ENCODE measurements around the gene ISCU. TPM values are rescaled to one million over a fixed set of nuclear protein-coding genes. Genes with fewer than 3 reads are reported as not detected.

The ISCU gene
- total and polyA plus RNA-seq, 9 of the 15 experiments (the other 6 are each of a cell fraction or from before 2014, with no cell fraction given): 15.9 to 92.5 (median 77.3) TPM

DNA sequence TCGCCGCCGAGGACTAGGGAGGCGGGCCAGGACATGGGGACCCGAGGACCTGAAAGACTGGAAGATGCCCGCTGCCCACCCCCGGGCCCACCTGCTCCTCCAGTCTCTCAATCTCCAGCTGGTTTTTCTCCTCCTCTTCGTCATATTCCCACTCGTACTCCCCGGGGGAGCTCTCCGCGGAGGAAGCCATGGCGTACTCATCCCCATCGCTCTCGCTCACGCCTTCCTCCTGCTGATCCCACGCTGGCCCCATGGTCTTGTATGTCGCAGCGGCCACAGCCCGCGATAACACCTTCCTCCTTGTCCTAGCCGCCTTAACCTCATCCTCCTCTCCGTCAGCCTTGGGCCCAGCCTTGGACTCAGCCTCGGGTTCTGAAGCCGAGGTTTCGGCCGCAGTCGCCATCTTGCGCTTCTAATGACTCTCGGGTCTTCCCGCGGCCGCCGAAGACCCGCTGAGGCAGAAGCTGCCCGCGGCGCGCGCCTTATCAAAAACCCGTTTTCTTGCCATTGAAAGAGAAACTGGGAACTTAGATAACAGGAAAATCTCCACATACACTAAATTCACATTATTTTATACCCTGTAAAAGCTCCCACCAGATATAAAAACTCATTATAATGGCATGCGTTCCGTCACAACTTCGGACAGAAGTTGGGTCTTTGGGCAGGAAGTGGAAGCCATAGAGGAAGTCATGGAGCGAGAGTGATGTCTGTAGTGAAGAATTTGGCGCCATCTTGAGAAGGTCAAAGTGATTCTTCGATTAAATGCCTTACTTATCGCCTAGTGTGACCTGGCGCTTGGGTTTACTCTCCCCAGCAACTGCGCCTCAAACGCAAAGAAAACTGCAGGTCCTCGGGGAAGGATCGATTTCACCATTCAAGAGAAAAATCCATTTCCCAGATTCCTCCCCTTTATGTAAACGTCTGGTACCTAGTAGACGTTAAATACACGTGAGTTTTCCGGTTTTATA lies 1.4 kb upstream of the ISCU start, which contains the start of gene SART3 (continued):
- TF ChIP-seq DACH1 (IDR thresholded peaks at IDR 0.05; ENCODE audit: partially characterized antibody) (peak; percentile 92), ZNF780A (CRISPR knock-in tag; IDR thresholded peaks at IDR 0.05) (no peak), SIRT6 (IDR thresholded peaks at IDR 0.05; ENCODE audit: low read depth, low read length) (no peak), BRD9 (IDR thresholded peaks at IDR 0.05; ENCODE audit: low read depth, partially characterized antibody) (peak; percentile 61), EGR1 (conservative IDR thresholded peaks at IDR 0.05) (no peak), BRD4 (IDR thresholded peaks at IDR 0.05) (peak; percentile 85; the same call in 1 of the 2 replicates), GTF2F1 (IDR thresholded peaks at IDR 0.05; ENCODE audit: low read depth, low read length) (no peak), SRF (CRISPR knock-in tag; IDR thresholded peaks at IDR 0.05) (0 out of 4 replicates have a peak, but pooled peaks of 1 of the 2 experiments have one; percentile 23), ARID1B (IDR thresholded peaks at IDR 0.05) (0 out of 2 replicates have a peak, but pooled peaks have one; percentile 9), ZNF121 (CRISPR knock-in tag; conservative IDR thresholded peaks at IDR 0.05) (no peak), FOXK2 (conservative IDR thresholded peaks at IDR 0.05 in 1 of 2, IDR thresholded peaks at IDR 0.05 in 1 of 2; ENCODE audit: low read depth in 2 of 2) (peak; percentile 7 to 27; a peak in 2 of 4 replicates), SRSF7 (optimal IDR thresholded peaks at IDR 0.05; ENCODE audit: low read depth, low read length) (no peak), ZNF324 (CRISPR knock-in tag; IDR thresholded peaks at IDR 0.05) (no peak), CREBBP (IDR thresholded peaks at IDR 0.05; ENCODE audit: low read depth, low read length) (no peak)
- TF ChIP-seq, protein P1, sequence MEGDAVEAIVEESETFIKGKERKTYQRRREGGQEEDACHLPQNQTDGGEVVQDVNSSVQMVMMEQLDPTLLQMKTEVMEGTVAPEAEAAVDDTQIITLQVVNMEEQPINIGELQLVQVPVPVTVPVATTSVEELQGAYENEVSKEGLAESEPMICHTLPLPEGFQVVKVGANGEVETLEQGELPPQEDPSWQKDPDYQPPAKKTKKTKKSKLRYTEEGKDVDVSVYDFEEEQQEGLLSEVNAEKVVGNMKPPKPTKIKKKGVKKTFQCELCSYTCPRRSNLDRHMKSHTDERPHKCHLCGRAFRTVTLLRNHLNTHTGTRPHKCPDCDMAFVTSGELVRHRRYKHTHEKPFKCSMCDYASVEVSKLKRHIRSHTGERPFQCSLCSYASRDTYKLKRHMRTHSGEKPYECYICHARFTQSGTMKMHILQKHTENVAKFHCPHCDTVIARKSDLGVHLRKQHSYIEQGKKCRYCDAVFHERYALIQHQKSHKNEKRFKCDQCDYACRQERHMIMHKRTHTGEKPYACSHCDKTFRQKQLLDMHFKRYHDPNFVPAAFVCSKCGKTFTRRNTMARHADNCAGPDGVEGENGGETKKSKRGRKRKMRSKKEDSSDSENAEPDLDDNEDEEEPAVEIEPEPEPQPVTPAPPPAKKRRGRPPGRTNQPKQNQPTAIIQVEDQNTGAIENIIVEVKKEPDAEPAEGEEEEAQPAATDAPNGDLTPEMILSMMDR (IDR thresholded peaks at IDR 0.05 in 2 of 3, conservative IDR thresholded peaks at IDR 0.05 in 1 of 3; ENCODE audit: insufficient read depth in 2 of 3, low read depth in 1 of 3, low read length in 3 of 3): 0 out of 6 replicates have a peak, but pooled peaks of 1 of the 3 experiments have one; percentile 1
- TF ChIP-seq, protein P2, sequence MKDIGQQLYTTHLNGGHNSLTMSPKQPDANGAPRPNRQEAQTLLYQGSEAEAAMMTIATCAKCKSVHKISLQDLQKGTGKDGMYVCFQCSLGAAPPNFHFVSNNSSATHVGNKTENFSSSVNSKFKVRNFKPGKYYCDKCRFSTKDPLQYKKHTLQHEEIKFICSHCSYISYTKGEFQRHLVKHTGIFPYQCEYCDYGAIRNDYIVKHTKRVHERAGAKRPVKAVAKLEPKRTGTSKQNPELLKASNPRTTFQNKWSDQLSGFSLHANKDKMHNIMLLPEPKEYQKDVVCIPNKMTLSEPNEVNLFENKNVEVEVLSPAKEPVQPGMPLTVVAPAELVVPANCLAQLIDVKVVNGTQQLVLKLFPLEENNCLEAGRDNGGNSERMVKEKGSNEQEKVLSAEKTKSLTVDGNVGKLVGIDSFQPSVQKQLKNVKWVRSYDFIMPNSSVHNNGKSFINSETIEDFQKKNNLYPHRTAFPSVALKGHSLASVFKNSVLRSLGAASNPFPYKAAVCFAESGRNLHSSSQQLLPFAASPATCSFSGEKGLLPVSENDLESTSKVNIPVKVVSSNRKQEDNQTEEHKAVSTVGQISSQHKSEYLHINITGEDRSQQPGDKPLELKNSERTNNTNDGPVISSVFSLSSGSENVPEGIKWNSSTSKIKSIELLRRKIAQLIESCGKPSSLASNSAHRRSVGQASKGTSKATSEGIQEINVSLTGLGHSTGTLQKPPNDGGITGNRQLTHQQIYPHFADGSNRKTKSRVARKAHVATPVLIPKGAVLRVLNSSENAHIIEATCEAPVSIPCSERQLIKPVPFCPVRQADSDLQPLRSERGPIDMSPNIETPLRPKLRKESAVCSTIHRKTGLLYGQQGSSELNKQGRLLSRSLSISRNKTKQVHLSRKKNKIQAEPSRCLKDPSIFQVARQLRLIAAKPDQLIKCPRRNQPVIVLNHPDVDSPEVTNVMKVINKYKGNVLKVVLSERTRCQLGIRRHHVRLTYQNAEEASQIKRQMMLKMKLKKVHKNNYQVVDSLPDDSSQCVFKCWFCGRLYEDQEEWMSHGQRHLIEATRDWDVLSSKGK (CRISPR knock-in tag; IDR thresholded peaks at IDR 0.05): no peak
- TF ChIP-seq, protein P3, sequence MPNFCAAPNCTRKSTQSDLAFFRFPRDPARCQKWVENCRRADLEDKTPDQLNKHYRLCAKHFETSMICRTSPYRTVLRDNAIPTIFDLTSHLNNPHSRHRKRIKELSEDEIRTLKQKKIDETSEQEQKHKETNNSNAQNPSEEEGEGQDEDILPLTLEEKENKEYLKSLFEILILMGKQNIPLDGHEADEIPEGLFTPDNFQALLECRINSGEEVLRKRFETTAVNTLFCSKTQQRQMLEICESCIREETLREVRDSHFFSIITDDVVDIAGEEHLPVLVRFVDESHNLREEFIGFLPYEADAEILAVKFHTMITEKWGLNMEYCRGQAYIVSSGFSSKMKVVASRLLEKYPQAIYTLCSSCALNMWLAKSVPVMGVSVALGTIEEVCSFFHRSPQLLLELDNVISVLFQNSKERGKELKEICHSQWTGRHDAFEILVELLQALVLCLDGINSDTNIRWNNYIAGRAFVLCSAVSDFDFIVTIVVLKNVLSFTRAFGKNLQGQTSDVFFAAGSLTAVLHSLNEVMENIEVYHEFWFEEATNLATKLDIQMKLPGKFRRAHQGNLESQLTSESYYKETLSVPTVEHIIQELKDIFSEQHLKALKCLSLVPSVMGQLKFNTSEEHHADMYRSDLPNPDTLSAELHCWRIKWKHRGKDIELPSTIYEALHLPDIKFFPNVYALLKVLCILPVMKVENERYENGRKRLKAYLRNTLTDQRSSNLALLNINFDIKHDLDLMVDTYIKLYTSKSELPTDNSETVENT (CRISPR knock-in tag; IDR thresholded peaks at IDR 0.05): no peak
